ENCODE results near the gene TRPM3.

The TRPM3 gene

GRCh38 chr9:70789086-70789485 is 332.3 kb downstream of the TRPM3 start:
- POLR2A ChIA-PET = no interaction called here
- DNase-seq (ENCODE audit: low read depth, low spot score) = peak; percentile 10
- no peak overlapping the region for H3K4me3 ChIP-seq (ENCODE audit: low read depth, low read length)
- CTCF ChIA-PET = no interaction called here
- TF ChIP-seq CTCF (IDR thresholded peaks at IDR 0.05; ENCODE audit: insufficient read depth, low read length, missing control alignments) = no peak

GRCh38 chr9:70784456-70784855 is 337.0 kb downstream of the TRPM3 start:
- no peak overlapping the region for H3K4me3 ChIP-seq (ENCODE audit: low read depth, low read length)
- ChIA-PET POLR2A (no interaction called here), CTCF (no interaction called here)
- no peak for TF ChIP-seq CTCF (IDR thresholded peaks at IDR 0.05; ENCODE audit: insufficient read depth, low read length, missing control alignments)
- no peak for DNase-seq (ENCODE audit: low read depth, low spot score)

- POLR2A ChIA-PET = no interaction called here
- CTCF ChIA-PET = no interaction called here
- TF ChIP-seq CTCF (IDR thresholded peaks at IDR 0.05; ENCODE audit: insufficient read depth, low read length, missing control alignments) = no peak
- no peak for DNase-seq (ENCODE audit: low read depth, low spot score)
- no peak overlapping the region for H3K4me3 ChIP-seq (ENCODE audit: low read depth, low read length)
These were observed 342.9 kb downstream of the TRPM3 start for GRCh38 chr9:70778568-70778967.

GRCh38 chr9:70773579-70773978 is 347.8 kb downstream of the TRPM3 start:
- TF ChIP-seq CTCF (IDR thresholded peaks at IDR 0.05; ENCODE audit: insufficient read depth, low read length, missing control alignments) = no peak
- ChIA-PET POLR2A (no interaction called here), CTCF (no interaction called here)
- no peak for DNase-seq (ENCODE audit: low read depth, low spot score)
- no peak overlapping the region for H3K4me3 ChIP-seq (ENCODE audit: low read depth, low read length)

- POLR2A ChIA-PET = no interaction called here
- TF ChIP-seq CTCF (IDR thresholded peaks at IDR 0.05; ENCODE audit: insufficient read depth, low read length, missing control alignments) = no peak
- CTCF ChIA-PET = no interaction called here
- no peak overlapping the region for H3K4me3 ChIP-seq (ENCODE audit: low read depth, low read length)
- DNase-seq (ENCODE audit: low read depth, low spot score) = no peak
These were observed 348.8 kb downstream of the TRPM3 start for GRCh38 chr9:70772601-70773000.

- CTCF ChIA-PET = no interaction called here
- no peak for TF ChIP-seq CTCF (IDR thresholded peaks at IDR 0.05; ENCODE audit: insufficient read depth, low read length, missing control alignments)
- POLR2A ChIA-PET = no interaction called here
These were observed 355.5 kb downstream of the TRPM3 start for GRCh38 chr9:70765946-70766345.

More at GRCh38 chr9:70765946-70766345, 355.5 kb downstream of the TRPM3 start:
- no peak for DNase-seq (ENCODE audit: low read depth, low spot score)
- no peak overlapping the region for H3K4me3 ChIP-seq (ENCODE audit: low read depth, low read length)
